HepG2 (cell line): ENCODE results near the gene C11orf68. TPM values are rescaled to one million over a fixed set of nuclear protein-coding genes. Genes with fewer than 3 reads are reported as not detected.

ENCODE experiments used
- EEA1 ChIP-seq: sonication (generic); formaldehyde crosslinking; IDR thresholded peaks from 2 replicates; pipeline ENCODE4 v1.5.1; 2020; ENCODE audit warnings: mild to moderate bottlenecking, missing genetic modification reagents, borderline replicate concordance
- MAFF ChIP-seq: IDR thresholded peaks from 2 replicates; pipeline ENCODE4 v1.6.1; 2011; ENCODE audit warnings: low read depth, low read length, improper control_type of control experiment
- ZBTB38 ChIP-seq: sonication (generic); formaldehyde crosslinking; IDR thresholded peaks from 2 replicates; pipeline ENCODE4 v1.5.1; 2020; ENCODE audit warnings: mild to moderate bottlenecking, missing genetic modification reagents
- polyA plus RNA-seq, 8 experiments: library from polyadenylated mRNA; depleted of rRNA in 3 of 8; stranded (reverse) in 7 of 8; unstranded in 1 of 8; fragments of >200 nt; fragmentation: Illumina TruSeq in 4 of 8; extraction: Trizol in 4 of 8; gene quantifications; 2 replicates each; pipeline versions ENCODE4 v1.2.1 to v1.2.3, GENCODE V29; 2011 to 2016; ENCODE audit warnings: low read depth in 4 of 8, missing spikeins in 1 of 8, mixed read lengths in 1 of 8; ENCODE audit not compliant: insufficient read depth in 1 of 8
- total RNA-seq, 5 experiments: library from RNA; depleted of rRNA; stranded (reverse); fragments of >200 nt; fragmentation: Illumina TruSeq; extraction: Trizol; gene quantifications; 2 replicates each; pipeline ENCODE4 v1.2.3, GENCODE V29; 2016; ENCODE audit warnings: low read depth in 1 of 5
- TF ChIP-seq, protein P1 (sequence below): sonication (generic); formaldehyde crosslinking; IDR thresholded peaks from 2 replicates; pipeline ENCODE4 v1.5.0; 2020; ENCODE audit warnings: mild to moderate bottlenecking, missing genetic modification reagents, borderline replicate concordance
- TF ChIP-seq, protein P2 (sequence below): sonication (generic); formaldehyde crosslinking; IDR thresholded peaks from 2 replicates; pipeline ENCODE4 v1.4.0; 2020; ENCODE audit warnings: mild to moderate bottlenecking, missing genetic modification reagents

C11orf68 gene
- total and polyA plus RNA-seq, 2 of the 13 experiments (the other 11 are each of a cell fraction or from before 2014, with no cell fraction given): 8.4 to 28.3 TPM

DNA sequence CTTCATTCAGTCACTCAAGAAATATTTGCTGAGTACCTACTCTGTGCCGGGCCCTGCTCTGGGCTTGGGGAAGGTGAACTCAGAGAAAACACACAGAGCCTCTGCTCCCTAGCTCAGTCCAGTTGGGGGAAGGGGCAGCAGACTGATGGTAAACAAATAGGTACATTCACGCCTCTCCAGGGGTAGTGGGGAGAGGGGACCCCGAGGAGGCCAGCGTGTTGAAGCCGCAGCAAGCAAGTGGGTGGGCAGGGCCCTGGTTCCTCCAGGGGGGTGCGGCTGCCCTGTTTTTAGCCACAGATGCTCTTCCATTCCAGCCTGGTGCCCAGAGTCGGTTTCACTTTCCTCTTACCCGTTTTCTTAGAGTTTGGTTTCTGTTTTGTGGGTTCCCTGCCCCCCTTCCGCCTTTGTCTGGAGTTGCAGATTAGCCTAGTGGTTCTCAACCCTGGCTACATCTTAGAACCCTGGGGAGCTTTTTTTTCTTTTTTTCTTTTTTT lies 9.1 kb upstream of the C11orf68 start (continued):
- TF ChIP-seq, protein P1, sequence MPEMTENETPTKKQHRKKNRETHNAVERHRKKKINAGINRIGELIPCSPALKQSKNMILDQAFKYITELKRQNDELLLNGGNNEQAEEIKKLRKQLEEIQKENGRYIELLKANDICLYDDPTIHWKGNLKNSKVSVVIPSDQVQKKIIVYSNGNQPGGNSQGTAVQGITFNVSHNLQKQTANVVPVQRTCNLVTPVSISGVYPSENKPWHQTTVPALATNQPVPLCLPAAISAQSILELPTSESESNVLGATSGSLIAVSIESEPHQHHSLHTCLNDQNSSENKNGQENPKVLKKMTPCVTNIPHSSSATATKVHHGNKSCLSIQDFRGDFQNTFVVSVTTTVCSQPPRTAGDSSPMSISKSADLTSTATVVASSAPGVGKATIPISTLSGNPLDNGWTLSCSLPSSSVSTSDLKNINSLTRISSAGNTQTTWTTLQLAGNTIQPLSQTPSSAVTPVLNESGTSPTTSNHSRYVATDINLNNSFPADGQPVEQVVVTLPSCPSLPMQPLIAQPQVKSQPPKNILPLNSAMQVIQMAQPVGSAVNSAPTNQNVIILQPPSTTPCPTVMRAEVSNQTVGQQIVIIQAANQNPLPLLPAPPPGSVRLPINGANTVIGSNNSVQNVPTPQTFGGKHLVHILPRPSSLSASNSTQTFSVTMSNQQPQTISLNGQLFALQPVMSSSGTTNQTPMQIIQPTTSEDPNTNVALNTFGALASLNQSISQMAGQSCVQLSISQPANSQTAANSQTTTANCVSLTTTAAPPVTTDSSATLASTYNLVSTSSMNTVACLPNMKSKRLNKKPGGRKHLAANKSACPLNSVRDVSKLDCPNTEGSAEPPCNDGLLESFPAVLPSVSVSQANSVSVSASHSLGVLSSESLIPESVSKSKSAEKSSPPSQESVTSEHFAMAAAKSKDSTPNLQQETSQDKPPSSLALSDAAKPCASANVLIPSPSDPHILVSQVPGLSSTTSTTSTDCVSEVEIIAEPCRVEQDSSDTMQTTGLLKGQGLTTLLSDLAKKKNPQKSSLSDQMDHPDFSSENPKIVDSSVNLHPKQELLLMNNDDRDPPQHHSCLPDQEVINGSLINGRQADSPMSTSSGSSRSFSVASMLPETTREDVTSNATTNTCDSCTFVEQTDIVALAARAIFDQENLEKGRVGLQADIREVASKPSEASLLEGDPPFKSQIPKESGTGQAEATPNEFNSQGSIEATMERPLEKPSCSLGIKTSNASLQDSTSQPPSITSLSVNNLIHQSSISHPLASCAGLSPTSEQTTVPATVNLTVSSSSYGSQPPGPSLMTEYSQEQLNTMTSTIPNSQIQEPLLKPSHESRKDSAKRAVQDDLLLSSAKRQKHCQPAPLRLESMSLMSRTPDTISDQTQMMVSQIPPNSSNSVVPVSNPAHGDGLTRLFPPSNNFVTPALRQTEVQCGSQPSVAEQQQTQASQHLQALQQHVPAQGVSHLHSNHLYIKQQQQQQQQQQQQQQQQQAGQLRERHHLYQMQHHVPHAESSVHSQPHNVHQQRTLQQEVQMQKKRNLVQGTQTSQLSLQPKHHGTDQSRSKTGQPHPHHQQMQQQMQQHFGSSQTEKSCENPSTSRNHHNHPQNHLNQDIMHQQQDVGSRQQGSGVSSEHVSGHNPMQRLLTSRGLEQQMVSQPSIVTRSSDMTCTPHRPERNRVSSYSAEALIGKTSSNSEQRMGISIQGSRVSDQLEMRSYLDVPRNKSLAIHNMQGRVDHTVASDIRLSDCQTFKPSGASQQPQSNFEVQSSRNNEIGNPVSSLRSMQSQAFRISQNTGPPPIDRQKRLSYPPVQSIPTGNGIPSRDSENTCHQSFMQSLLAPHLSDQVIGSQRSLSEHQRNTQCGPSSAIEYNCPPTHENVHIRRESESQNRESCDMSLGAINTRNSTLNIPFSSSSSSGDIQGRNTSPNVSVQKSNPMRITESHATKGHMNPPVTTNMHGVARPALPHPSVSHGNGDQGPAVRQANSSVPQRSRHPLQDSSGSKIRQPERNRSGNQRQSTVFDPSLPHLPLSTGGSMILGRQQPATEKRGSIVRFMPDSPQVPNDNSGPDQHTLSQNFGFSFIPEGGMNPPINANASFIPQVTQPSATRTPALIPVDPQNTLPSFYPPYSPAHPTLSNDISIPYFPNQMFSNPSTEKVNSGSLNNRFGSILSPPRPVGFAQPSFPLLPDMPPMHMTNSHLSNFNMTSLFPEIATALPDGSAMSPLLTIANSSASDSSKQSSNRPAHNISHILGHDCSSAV (CRISPR knock-in tag): no peak
- TF ChIP-seq MAFF (no peak), ZBTB38 (CRISPR knock-in tag) (no peak), EEA1 (no peak)
- TF ChIP-seq, protein P2, sequence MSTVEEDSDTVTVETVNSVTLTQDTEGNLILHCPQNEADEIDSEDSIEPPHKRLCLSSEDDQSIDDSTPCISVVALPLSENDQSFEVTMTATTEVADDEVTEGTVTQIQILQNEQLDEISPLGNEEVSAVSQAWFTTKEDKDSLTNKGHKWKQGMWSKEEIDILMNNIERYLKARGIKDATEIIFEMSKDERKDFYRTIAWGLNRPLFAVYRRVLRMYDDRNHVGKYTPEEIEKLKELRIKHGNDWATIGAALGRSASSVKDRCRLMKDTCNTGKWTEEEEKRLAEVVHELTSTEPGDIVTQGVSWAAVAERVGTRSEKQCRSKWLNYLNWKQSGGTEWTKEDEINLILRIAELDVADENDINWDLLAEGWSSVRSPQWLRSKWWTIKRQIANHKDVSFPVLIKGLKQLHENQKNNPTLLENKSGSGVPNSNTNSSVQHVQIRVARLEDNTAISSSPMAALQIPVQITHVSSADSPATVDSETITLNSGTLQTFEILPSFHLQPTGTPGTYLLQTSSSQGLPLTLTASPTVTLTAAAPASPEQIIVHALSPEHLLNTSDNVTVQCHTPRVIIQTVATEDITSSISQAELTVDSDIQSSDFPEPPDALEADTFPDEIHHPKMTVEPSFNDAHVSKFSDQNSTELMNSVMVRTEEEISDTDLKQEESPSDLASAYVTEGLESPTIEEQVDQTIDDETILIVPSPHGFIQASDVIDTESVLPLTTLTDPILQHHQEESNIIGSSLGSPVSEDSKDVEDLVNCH (CRISPR knock-in tag): no peak
- TF ChIP-seq, all 625 proteins: peak for 11
